NCI-H524 (cell line): ENCODE measurements around the gene RGS14.
A peak's percentile ranks its signal among the peaks of the same experiment; 100 is the strongest.
"Not testable (repeated sequence)": the region's sequence is repeated elsewhere in the genome, so short reads cannot be mapped to it uniquely, and the experiment has no call there.

Source experiments
- DNase-seq, 2 experiments: peaks; one replicate each; lab custom pipeline; 2025; lab: John Stamatoyannopoulos, UW

Gene RGS14

DNA sequence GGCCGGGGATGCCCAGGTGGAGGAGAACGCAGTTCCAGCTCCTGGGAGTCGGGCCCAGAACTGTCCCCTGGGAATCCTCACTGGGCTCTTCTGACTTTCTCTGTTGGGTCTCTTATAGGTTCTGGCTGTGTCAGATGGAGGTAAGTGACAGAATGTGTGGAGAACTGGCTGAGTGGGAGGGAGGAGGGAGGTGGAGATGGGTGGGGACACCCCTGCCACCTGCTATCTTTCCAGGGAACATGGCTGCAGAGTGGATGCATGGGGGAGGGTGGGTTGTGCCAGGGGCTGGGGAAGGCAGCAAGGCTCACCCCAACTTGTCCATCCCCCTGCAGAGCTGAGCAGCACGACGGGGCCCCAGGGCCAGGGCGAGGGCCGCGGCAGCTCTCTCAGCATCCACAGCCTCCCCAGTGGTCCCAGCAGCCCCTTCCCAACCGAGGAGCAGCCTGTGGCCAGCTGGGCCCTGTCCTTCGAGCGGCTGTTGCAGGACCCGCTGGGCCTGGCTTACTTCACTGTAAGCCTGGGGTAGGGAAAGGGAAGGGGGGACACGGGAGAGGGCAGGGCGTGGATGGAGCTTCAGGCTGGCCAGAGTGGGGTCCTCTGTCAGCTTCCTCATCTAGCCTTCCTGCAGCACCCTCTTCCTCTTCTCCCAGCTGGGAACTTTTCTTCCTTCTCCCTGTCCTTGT is 8.3 kb downstream of the RGS14 start:
- DNase-seq: peak; percentile 52 to 65

DNA sequence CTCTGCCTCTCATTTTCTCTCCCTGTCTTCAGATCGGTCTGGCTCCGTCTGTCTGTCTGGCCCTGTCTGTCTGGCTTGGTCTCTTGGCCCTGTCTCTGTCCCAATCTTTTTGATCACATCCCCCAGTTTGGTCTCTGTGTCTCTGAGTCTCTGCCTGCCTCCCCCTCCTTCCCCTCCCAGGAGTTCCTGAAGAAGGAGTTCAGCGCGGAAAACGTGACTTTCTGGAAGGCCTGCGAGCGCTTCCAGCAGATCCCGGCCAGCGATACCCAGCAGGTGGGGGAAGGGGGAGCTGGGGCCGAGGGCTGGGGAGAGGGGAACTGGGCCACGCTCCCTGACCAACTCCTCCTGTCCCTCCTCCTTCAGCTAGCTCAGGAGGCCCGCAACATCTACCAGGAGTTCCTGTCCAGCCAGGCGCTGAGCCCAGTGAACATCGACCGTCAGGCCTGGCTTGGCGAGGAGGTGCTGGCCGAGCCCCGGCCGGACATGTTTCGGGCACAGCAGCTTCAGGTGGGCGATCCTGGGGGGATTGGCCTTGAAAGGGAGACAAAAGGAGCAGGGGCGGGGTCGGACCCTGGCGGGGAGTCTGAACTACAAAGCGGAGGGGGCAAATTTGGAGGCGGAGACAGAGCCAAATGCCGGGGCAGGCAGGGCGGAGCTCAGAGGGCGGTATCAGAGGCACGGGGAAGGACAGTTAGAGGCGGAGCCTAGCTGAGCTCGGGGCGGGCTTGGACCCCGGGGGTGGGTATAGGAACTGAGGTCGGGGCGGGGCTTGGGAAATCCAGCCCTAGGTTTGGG is 9.0 kb downstream of the RGS14 start:
- peak; percentile 39 for DNase-seq

DNA sequence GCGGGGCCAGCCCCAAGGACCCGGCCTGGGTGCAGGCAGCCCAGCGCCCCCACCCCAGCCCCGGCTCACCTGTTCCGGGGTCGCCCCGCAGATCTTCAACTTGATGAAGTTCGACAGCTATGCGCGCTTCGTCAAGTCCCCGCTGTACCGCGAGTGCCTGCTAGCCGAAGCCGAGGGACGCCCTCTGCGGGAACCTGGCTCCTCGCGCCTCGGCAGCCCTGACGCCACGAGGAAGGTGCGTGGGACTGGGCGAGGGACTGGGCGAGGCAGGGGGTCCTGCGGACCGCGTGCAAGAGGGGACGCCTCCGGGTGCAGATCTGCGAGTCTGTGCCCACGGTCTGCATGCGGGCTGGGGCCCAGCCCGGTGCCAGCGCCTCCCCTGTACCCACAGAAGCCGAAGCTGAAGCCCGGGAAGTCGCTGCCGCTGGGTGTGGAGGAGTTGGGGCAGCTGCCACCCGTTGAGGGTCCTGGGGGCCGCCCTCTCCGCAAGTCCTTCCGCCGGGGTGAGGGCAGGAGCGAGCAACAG is 9.7 kb downstream of the RGS14 start:
- no peak for DNase-seq

DNA sequence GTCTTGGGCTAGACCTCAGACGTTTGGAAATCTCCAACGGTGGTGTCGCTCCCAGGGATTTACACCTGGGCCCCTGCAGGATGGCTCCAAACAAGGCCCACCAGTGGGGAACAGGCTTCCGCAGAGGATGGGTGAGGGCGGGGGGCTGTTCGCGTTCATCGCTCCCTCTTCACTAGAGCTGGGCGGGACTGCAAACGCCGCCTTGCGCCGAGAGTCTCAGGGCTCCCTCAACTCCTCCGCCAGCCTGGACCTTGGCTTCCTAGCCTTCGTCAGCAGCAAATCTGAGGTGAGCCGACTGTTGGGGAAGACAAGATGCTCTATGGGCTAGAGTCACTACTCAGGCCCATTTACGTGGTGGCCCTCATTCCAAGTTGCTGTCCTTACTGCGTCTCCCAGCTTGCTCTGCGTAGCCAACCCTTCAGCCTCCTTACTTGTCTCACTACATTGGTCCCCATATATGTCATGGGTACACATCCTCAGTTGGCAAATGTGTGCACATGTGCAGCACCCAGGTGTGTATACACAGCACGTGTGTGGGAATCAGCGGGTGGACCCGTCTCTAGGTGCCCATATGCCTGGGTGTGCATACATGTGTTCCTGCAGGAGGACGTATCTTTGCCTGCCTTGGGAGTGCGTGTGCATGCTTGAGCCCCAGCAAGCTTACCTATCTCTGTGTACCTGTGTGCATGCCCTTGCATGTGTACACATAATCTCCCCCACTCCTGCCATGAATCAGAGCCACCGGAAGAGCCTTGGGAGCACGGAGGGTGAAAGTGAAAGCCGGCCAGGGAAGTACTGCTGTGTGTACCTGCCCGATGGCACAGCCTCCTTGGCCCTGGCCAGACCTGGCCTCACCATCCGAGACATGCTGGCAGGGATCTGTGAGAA is 10.5 kb downstream of the RGS14 start:
- DNase-seq: no peak

DNA sequence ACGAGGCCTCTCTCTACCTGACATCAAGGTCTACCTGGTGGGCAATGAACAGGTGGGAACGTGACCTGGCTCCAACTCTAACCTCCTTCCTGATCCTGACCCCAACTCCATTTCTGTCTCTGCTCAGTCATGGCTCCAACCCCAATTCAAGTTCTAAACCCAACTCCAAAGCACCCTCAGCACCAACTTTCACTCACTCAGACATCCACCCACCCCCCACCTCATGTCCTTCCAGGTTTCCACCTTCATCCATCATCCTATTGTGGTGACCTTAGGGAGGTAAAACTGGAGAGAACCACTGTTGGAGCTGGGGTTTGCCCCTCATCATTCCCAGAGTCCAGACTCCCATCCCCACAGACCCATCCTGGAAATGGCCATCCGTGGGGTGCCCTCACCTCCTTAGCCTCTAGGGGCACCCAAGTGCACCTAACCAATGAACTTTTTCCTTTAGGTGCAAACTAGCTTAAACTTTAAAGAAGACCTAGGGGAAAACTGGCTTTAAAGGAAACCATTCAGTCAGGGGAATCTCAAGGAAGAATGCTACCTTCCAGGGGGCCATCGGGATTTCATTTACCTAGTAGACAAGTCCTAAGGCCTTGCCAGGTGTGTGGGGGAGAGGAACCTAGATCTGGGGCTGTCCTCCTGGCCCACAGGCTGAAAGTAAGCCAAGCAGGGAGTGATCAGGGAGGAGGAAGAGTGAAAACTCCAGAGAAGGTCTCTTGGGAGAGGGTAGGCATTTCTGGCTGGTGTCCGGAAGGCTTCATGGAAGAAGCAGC is 11.3 kb downstream of the RGS14 start:
- DNase-seq: peak; percentile 7 to 33

DNA sequence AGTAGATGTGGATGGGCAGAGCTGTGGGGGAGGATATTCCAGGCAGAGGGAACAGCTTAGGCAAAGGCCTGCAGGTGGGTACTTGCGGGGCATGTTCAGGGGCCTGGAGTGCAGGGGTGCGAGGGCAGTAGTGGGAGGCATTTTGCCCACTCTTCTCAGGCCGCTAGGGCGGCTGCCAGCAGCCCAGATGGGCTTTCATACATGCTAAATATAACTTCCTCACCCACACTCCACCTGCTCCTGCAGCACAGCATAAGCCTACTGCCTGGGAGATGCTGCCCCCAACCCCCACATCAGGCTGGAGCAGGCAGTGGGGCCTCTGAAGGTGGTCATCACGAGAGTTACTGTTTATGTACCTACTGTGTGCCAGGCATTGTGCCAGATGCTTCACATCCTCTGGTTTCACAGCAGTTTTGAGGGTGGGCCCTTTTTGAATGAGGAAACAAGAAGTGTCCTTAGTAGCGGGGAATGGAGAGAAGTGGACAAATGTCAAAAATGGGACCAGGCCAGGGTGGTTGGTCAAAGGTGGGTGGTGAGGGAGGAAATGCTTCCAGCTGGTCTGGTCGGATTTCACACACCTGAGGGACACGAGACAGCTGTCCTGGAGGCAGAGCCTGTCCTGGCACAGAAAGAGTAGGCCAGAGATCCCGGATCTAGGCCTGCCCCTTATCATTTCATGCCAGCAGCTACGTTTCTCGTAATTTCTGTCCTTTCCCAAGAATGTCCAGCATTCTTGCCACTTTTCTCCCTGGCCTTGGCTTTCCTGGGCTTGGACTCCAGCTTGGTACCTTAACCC is 12.1 kb downstream of the RGS14 start:
- DNase-seq: peak in 1 of 2 experiments; percentile 2

DNA sequence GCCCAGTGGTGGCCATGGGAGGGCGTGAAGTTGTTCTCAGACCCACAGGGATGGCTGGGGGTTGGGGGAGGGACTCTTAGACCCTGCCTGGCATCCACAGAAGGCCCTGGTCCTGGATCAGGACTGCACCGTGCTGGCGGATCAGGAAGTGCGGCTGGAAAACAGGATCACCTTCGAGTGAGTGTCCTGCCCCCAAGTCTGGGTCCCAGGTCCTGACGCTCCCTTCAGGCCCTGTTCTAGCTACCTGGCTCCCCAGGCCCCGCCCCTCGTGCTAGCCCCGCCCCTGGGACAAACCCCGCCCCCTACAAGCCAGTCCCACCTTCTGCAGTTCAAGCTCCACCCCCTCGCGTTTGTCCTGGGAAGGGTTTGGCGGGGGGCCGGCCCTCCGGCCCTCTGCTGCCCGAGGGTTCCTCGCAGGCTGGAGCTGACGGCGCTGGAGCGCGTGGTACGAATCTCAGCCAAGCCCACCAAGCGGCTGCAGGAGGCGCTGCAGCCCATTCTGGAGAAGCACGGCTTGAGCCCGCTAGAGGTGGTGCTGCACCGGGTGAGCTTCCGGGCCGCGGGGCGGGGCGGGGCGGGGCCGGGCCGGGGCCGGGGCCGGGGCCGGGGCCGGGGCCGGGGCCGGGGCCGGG is 12.9 kb downstream of the RGS14 start:
- DNase-seq: peak; percentile 59 to 82

DNA sequence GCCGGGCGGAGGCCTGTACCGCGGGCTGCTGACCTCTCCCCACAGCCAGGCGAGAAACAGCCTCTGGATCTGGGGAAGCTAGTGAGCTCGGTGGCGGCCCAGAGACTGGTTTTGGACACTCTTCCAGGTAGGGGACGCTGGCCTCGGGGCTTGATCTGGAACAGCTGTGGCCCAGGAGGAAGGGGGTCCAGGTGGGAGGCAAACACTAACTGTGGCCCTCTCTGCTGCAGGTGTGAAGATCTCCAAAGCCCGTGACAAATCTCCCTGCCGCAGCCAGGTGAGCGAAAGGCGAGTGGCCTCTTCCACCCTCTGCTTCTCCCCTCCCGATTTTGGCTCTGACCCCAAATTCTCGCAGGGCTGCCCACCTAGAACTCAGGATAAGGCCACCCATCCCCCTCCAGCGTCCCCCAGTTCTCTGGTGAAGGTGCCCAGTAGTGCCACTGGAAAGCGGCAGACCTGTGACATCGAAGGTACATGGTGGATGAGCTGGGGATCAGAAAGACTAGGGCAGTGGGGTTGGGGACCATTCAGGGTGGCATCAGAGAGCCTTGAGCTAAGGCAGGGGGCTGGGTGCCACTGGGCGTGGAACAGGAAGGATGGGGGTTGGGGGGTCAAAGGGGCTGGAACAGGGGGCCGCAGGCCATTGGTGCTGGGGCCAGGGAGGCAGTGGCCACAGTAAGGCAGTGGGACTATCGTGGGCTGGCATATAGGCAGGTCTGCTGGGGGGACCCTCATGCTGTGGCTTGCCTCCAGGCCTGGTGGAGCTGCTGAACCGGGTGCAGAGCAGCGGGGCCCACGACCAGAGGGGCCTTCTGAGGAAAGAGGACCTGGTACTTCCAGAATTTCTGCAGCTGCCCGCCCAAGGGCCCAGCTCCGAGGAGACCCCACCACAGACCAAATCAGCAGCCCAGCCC is 13.7 kb downstream of the RGS14 start:
- DNase-seq: no peak

DNA sequence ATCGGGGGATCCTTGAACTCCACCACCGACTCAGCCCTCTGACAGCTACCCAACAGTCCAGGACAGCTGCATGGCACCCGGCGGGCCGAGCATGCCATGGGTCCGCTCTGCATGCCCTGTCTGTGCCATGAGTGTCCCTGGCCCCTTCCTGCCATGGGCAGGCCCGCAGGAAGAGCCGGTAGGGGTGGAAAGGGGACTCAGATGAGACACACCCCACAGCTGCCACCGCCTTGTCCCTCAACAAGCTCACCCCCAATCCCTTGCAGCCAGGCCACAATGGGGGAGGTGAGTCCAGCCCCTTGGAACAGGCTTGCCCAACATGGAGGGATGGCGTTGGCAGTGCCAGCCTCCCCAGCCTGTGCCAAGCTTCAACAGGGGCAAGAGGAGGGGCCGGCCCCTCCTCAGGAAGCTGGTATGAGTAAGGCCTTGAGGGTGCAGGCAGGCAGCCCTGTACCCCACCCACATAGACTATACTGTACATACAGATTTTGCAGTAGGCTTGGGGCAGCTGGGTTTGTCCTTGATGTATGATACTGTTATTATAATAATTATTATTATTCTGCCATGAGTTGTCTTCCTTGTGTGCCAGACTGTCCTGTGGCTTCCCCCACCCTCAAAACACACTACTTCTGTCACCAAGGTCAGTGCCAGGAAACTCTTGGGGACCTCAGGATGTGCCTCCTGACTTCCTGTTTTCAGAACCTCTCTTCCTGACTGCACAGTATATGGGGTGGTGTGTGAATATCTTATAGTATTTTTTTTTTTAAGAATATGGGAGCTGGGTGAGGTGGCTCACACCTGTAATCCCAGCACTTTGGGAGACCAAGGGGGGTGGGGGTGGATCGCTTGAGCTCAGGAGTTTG is 14.5 kb downstream of the RGS14 start:
- no peak for DNase-seq

DNA sequence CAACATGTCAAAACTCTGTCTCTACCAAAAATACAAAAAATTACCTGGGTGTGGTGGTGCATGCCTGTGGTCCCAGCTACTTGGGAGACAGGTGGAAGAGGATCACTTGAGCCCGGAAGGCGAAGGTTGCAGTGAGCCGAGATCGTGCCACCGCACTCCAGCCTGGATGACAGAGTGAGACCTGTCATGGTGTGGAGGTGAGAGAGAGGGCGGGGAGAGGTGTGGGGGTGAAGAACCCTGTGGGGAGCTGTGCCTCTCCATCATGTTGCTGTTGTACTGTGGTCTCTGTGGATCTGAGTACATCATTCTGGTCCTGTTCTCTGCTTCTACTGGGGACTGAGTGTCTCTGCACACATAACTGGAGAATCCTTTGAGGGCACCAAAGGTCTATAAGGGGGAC is 15.2 kb downstream of the RGS14 start:
- no peak for DNase-seq

DNA sequence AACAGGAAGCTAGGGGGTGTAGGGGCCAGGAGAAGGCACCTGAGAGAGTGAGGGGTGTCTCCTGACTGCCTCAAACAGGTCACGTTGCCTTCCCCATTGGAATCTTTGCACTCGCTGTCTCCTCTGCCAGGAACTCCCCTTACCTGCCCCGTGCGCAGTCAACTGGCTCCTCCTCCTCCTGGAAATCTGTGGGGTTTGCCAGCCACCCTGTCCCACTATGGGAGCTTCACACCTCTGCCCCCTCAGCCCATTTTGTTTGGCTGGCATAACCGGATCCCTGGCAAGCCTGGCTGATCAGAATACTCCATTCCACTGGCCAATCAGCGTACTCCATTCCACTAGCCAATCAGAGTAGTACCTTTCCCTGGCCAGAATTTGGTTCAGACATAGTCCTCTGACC is 16.1 kb downstream of the RGS14 start:
- no peak for DNase-seq

DNA sequence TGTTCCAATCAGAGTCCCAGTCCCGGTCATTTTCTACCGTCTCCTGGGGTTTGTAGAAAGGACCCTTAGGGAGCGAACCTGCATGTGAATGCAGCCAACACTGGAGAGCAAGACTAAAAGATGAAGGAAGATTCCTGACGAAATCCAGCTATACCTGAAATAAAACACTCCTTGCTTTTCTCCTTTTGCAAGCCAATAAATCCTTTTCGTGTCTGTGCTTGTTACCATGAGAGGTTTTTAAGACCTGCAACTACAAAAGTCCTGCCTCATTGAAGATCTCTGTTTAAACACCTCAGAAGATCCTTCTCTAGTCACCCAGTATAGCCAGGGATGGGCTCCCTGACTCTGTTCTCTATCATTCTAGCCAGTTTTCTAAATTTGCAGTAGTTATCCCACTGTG is 16.5 kb downstream of the RGS14 start:
- DNase-seq: no peak

DNA sequence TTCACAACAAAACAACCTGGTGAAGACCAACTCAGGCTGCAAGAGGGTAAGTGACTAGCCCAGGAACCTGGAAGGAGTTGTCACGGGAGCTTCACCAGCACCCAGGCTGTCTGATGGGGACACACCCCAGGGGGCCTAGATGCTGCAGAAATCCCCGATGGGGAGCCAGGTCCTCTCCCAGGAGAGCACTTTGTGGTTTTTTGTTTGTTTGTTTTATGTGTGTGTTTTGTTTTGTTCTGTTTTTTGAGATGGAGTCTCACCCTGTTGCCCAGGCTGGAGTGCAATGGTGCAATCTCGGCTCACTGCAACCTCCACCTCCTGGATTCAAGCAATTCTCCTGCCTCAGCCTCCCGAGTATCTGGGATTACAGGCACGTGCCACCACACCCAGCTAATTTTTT is 17.8 kb downstream of the RGS14 start:
- not testable (repeated sequence) for DNase-seq

DNA sequence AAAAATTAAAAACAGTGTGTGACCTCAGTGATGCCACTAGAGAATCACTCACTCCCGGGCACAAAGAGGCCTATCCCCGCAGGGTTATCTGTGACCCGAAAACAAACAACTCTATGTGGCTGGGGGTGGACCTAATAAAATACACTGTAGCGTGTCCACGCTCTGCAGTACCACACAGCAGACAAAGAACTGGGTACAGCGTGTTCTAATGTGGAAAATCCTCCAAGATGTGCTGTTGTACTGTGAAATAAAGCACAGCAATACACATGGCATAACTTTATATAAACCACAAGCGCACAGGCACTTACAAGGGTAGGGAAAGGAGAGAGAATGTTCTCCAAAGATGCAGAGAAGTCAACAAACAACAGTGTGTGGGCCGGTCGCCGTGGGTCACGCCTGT is 18.4 kb downstream of the RGS14 start:
- no peak for DNase-seq

DNA sequence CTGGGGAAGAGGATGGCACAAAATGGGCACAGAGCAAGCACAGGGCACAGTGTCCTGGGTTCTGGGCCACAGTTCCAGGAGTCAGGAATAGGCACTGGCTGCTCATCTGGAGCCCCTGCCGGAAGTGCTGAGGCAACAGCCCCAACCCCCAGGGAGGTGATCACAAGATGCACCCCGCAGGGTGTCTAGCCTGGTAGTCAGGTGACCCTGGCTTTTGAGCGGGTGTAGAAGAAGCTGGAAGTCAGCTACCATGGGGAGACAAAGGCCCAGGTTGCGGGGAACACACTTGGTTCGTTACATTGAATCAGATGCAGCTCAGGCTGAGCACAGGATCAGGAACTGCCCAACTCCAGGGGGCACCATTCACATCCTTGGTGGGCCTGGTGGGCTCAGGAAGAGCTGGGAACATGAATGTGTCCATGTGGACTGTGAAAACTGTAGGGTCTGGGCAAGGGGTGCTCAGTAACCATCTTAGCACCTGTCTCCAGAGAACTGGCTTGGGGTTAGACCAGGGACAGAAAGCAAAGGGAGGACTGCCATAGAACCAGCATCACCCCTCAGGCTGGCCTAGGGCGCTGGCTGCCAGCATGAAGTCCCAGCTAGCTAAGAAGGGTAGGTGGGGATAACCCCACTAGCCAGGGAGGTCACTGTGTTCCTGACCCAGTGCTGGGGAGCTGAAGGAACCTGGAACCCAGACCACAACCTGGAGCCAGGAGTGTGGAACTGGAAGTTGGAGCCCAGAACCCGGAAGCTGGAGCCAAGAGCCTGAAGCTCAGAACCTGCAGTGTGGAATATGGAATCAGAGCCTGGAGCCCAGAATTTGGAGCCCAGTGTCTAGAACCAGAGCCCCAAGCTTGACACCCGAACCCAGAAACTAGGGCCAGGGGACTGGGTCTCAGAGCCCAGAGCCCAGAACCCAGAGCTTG is 20.4 kb downstream of the RGS14 start:
- DNase-seq: no peak

DNA sequence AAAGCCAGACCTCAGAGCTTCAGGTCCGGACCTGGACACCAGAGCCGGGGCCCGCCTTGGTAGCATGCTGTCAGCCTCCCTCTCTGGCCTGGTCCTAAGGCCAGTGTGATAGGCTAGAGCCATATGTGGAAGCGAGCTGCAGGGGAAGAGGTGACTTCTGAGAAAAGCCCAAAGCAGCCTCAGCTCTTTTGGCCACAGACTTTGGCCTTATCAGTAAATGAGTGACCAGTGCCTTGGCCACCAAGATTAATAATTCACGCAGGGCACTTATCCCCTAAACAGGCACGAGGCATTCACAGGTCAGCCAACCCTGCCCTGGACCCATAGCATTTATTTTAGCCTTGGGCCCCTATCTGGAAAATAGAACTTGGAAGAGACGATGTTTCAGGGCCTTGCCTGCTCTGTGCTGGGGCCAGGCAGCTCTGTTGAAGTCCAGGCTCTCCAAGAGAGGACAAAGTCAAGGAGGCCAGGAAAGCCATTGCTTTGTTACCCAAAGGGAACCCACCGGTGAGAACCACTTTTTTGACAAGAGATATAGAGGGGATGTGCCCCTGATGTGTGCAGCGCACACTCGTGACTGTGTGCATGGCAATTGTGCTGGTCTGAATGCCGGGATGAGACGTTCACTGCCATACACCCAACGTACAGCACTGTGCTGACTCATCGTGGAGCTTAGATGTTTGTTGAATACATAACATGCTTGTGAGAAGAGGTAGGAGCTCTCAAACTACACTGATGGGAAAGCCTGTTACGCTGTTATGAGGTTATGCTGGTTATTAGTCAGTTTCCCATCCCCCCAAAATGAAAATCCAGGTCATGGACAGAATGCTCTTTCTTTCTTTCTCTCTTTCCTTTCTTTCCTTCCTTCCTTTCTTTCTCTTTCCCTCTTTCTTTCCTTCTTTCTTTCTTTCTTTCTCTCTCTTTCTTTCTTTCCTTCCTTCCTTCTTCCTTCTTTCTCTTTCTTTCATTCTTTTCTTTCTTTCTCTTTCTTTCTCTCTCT is 21.5 kb downstream of the RGS14 start:
- DNase-seq: no peak
